ENCODE results near the gene CYTH1. TPM values are rescaled to one million over a fixed set of nuclear protein-coding genes. Genes with fewer than 3 reads are reported as not detected.

CYTH1 gene
- total RNA-seq, 1 experiment from 2014 or later: 14.8 TPM

DNA sequence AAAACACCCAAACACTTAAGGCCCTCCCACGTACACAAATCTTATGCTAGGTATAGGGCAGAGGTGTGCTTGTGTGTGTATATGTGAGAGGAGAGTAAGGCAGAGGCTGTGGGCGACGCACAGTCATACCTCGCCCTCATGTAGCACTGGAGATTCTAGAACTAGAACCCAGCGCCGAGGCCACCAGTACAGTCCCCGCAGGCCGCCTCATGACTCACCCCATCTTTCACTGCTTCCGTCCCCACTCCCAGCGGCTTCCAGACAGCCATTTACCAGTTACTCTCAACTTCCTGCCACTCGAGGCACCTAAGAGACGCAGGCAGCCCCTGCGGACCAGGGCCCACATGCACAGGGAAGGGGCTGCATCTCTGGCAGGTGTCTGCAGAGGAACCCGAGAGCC, 23.2 kb upstream of the CYTH1 start:
- no peak for DNase-seq (ENCODE audit: low read depth)

DNA sequence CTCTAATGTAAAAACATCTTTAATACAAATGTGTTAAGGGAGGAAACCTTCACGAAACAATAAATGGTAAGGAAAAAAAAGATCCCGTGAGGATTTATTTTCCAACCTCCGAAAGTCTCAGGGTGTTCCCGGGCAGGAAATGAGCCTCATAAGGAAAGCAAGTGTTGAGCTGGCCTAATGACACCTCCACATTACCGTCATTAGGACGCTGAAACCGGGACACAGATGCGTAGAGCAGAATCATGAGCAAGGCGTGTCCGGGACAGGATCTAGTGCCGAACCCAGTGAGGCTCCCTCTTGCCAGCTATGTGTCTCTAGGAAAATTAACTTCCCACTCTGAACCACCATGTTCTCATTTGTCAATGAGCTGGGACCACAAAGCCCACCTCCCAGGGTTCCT, 22.7 kb upstream of the CYTH1 start:
- no peak for DNase-seq (ENCODE audit: low read depth)

DNA sequence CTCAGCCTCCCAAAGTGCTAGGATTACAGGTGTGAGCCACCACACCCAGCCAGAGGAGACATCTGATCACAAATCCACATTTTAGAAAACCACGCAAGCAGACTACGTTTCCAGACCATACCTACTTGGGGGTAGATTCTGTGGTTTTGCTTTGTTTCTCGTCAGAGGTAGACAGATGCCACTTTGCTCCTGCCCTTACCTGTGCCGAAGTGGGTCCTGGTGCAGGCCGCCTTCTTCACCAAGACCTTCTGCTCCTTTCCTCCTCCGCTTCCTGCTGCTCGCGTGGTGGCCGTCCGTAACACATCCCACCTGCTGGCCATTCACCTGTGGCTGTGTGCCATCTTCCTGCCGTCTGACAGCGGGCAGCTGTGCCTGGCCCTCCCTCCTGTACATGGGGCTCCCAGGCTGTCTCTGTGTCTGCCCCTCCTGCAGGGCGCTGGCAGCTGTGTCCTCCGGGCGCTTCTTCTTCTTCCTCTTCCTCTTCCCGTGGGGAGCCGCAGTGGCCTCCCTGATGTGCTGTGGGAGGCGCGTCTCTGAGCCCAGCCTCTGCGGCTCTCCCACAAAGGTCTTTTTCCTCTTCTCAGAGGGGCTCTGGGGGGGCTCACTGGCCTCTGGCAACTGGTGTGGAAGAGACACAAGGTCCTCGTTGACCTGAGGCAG, 21.2 kb upstream of the CYTH1 start:
- DNase-seq (ENCODE audit: low read depth): no peak

DNA sequence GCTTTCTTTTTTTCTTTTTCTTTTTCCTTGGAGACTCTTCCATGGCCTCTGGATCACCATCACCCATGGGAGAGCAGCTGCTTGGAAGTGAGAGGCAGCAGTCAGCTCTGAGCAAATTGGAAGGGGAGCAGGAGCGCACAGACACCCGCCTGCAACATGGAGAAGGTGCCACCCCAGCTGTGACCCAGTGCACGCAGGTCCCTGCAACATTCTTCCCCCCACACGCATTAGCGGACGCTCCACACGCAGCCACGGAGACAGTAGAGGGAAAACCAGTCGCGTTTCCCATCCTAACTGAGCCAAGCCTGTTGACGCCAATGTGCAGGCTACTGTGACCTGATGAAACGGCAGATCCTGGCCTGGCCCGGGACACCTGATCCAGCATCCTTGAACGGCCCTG, 20.4 kb upstream of the CYTH1 start:
- DNase-seq (ENCODE audit: low read depth): no peak

DNA sequence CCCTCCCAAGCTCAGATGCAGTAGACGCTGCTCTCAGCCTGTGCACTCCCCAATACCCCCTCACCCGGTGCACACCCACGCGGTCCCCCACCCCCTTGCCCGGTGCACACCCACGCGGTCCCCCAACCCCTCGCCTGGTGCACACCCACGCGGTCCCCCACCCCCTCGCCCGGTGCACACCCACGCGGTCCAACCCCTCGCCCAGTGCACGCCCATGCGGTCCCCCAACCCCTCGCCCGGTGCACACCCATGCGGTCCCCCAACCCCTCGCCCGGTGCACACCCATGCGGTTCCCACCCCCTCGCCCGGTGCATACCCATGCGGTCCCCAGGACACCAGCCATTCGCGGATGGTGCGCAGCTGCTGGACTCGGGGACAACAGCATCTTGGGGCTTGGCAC, 19.9 kb upstream of the CYTH1 start:
- no peak for DNase-seq (ENCODE audit: low read depth)

DNA sequence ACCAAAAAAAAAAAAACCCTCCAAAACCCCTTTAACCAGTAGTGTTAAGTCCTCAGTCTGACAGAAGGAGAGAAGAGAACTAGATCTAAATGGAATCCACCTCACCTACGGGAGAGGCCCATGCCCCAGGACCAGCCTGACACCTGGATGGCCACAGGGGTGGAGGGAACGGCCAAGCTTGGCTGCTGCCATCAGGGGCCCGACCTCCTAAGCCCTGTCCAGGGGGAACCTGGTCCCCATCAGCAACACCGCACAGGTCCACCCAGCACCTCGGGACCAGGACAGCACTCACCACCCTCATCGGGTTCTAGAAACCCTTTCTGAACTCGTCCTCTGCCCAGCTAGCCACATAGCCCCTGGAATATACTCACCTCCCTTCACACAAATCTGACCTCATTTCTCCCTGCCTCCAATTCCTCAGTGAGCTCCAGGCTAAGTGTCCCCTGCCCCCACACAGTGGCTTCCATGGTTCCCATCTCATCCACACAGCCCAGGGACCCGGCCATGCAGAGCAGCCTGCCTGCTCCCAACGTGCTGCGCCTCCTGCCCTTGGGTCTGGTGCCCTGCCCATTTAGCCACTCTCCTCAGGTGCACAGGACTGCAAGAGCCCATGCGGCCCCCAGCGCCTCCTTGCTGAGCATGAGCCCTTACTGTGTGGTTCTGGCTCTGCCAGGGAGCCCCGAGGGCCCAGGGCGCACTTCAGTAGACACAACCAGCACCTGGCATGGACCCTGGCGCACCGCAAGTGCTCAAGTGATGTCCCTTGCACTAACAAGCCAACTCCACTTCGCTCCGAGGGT, 18.3 kb upstream of the CYTH1 start:
- DNase-seq (ENCODE audit: low read depth): no peak

DNA sequence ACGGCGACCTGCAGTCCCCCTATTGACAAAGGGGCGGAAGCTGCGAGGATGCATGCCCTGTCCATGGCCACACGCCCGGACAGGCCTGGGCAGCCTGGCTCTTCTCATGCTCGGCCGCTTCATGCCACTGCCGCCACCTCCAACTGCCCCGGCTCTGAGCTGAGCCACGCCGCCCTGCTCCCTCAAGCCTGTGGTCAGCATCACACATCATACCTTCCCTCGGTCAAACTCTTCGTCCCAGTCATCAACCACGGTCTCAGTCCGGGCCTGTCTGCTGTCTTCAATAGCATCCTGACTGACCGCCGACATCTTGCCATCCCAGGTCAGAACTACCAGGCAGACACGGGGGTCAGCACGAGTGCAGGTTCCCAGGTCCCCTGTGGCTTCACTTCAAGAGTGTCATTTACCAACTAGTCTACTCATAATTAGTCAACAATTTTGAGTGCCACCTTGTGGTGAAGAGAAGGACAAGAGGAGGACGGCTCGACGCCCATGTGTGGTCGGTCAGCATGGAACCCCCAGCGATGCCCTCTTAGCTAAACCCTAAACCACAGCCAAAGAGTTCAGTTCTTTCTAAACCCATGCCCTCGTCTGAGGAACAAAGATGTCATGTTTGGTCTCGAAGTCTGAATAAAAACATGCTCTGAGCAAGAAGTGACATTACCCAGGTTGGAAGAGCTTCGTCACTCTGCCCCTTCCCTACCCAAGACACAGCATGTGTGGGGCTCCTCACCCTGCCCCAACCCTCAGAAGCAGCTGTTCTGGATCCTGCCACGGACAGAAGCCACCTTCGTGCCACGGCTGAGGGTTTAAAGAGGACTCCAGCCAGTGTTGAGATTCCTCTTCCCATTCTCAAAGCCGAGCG, 16.9 kb upstream of the CYTH1 start:
- DNase-seq (ENCODE audit: low read depth): peak; percentile 24

DNA sequence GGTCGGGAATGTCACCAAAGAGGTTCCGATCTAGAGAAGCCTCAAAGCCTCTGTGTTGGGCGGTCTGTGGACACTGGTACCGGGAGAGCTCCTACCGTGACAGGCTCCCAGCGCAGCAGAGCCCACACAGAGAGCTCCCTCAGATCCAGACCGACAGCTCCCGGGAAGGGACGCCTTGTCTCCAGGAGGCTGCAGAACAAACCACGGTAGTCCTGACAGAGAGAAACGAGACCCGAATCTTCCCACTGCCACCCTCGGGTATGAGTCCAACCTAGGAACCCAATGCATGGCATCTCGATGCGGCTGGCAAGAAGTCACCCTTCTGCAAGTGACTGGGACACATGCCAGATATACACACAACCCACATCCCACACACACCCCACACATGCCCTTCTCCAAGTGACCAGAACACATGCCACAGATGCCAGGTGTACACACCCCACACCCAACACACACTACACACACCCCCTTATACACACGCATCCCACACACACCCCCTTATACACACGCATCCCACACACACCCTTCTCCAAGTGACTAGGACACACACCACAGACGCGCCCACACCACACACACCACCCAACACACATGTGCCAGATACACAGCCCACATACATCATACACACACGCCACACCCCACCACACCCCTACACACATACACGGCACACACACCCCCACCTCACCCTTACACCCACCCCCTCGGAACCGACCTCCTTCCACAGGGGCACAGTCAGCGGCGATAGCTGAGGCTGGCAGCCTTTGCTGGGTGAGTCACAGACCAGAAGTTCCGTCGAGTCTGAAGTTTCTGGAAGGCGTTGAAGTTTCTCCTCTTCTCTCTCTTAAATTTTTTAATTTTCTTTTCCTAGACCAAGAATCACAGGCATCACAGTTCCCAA, 15.9 kb upstream of the CYTH1 start:
- no peak for DNase-seq (ENCODE audit: low read depth)

DNA sequence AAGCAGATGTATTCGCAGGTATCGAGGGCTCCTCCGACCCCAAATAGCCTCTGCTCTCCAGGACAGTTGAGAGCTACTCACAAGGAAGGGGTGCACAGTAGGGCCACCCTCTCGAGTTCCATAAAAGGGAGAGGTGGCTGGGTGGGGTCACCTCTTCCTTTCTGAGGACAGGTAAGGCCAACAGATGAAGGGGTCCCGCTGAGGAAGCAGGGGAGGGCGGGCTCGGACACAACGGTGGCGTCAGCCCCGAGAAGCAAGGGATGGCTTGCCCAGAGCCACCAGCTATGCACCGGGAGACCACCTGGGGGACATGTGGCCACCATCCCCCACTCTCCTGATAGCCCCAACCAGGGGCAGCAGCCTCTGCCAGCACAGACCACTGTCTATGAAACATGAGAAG, 15.1 kb upstream of the CYTH1 start:
- DNase-seq (ENCODE audit: low read depth): no peak

DNA sequence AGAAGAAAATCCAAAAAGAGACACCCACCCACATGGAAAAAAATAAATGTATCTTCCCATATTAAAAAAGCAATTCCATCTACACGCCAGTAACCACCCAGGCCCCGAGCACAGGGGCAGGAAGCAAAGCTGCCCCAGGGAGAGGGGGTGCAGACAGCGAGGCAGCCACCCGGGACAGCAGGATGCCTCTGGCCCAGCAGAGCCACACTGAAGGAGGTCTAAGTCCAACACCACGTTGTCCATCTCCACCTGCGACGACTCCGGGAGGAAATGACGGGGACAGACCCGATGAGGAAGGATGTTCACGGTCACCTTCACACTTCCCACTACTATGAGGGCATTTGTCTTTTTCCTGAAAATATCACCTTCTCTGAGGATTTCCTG, 14.4 kb upstream of the CYTH1 start:
- no peak for DNase-seq (ENCODE audit: low read depth)

DNA sequence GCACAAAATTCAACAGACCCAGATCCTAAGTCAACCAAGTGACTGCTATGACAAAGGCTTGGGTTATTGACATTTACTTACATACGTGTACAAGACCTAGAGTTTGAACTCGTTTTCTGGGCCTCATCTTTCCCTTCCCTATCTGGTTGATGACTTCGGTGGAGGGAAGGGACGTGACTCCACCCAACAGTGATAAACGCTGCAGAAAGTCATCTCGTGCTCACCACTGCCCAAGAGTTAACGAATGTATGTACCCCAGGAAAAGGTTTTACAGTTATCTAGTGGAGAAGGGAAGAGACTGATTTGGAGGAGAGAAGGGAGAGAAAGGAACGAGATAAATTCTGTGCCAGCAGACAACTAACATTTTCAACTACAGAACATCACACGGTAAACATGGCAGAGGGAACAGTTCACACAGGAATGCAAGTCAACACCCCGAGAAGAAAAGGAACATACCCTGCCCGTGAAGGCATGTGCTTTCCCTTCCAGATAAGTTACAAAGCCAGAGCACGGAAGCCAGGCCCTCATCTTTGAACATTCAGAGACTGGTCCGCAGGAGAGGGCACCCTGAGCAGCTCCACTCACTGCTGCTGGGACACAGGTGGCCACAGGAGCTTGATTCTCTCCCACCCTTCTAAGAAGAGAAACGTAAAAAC, 13.9 kb upstream of the CYTH1 start:
- DNase-seq (ENCODE audit: low read depth): no peak

DNA sequence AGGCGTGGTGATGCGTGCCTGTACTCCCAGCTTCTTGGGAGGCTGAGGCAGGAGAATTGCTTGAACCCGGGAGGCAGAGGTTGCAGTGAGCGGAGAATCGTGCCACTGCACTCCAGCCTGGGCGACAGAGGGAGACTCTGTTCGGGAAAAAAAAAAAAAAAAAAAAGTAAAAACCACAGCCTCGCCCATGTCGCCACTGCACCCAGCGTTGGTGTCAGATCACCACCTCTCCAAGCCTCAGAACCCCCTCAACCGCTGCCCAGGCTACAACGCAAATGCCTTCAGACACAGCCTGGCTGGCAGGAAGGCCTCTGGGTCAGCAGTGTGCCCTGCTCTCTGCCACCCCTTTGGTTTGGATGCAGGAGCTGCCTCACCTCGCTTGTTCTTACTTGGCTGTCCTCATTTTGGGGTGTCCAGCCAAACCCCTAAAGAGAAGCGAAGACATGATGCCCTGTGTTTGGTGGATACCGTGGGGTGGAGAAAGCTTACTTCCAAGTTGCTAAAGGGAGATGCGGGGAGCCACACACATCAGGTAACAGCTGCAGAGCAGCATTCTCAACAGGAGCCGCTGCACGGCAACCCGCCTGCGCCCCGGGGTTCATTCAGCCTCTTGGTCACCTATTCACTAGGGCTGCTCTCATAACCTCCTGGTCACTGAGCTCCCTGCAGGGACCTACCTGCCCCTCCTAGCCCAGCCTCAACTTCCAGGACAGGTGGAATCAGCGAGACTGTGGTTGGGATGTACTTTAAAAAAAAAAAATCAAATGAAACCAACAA, 13.0 kb upstream of the CYTH1 start:
- no peak for DNase-seq (ENCODE audit: low read depth)

DNA sequence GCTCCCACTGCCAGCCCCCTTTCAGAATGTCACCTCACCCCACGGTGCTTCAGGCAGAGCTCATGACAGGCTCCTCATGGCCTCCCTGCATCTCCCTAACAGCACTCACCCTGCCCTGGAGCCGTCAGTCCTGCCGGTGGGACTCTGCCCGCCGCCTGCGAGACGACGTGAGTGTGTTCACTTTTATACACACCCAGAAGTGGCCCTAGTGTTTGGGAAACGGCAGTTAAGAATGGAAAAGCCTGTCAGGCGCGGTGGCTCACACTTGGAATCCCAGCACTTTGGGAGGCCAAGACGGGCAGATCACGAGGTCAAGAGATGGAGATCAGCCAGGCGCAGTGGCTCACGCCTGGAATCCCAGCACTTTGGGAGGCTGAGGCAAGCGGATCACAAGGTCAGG, 12.3 kb upstream of the CYTH1 start:
- no peak for DNase-seq (ENCODE audit: low read depth)

DNA sequence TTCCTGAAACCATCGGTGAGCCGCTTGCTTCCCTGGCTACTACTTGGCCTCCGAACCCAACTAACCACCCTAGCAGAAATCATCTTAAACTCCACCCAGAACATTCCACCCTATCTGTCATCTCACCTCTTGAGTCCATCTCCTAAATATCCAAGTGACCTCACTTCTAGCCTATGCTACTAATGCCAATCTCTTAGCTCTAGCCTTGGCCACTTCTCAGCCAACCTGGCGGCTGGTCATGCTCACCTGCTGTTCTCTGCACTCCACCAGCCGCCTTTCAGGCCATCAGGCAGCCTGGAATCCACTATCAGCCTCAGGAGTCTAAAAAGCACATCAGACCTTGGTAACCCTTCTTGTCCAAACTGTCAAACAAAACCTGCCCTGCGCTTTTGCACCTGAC, 11.9 kb upstream of the CYTH1 start:
- DNase-seq (ENCODE audit: low read depth): no peak

DNA sequence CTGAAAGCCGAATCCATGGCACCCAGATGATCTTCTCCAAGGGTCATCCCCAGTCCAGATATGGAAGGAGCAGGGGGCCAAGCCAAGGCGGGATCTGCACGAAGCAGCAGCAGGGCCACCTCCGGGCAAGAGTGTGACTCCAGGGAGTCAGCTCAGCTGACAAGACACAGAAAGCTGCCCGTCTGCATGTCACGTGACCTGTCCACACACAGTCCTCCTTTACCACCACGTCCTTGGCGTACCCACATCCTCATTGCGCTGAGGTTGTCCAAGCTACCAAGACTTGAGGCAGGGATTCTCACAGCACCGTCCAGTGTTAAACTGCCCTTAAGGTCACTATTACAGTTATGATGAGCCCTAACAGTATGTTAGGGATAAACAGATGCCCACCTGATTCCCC, 11.3 kb upstream of the CYTH1 start:
- no peak for DNase-seq (ENCODE audit: low read depth)

DNA sequence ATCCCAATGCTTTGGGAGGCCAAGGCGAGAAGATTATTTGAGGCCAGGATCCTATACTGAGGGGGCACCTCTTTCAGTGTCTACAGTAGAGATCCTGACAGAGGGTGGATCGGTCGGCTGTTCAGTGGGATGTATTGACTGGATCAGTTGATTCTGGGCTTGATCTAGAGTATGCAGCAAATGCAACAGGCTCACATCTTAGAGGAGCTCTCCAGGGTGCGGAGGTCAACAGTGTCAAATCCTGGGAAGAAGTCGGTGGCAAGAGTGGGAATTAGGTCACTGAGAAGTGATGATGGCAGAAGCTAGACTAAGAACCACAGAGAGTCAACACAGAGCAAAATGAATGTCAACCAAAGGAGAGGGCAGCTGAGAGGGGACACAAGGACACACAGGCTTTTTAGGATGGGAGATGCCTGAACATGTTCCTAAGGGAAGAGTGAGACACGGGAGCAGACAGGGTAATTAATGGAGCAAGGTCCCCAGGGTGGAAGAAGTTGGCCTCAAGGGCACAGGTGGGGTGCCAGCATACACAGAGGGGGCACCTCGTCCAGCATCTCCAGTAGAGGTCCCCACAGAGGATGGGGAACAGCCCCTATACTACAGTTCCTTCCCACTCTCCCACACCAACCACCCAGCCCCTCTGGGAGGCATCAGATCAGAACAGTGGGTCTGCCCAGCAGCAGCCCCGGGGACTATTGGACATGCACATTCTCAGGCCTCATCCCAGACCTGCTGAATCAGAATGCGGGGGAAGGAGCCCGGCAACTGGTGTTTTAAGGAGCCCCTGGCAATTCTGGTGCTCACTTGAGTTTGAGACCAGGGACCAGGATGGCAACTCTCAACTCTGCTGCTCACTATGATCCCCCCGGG, 10.0 kb upstream of the CYTH1 start:
- no peak for DNase-seq (ENCODE audit: low read depth)

DNA sequence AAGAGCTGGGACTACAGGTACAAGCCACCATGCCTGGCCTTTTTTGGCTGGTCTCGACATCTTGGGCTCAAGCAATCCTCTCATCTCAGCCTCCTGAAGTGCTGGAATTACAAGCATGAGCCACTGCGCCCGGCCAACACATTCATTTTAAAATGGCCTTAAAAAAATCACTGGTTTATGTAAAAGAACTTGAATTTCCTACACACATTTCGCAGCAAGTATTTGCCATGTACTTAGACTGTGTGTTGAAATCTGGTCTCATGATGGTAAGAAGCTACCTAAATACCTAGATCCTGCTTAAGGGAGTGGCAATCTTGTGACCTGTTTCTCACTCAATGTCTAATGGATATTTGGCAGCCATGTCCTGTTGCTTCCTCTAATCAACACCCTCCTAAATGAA, 8.5 kb upstream of the CYTH1 start:
- no peak for DNase-seq (ENCODE audit: low read depth)

DNA sequence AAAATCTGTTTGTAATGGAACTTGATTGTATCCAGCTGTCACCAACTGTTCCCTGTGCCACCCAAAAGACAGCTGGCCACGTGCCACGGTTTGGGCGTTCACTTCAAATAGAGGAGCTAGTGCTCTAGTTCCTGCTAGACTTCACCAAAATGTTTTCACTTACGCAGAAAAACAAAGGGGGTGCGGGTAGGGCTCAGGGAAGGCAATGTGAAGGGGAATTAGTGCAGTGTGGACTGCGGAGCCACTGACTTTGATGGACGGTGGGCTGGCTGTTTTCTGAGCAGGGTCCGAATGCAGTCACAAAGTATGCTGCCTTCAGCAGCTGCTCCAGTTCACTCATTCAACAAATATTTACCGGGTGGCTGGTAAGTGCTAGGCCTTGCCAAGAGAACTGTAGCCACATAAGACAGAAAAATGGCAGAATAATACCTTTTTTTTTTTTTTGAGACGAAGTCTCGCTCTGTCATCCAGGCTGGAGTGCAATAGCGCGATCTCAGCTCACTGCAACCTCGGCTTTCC, 7.6 kb upstream of the CYTH1 start:
- DNase-seq (ENCODE audit: low read depth): no peak

DNA sequence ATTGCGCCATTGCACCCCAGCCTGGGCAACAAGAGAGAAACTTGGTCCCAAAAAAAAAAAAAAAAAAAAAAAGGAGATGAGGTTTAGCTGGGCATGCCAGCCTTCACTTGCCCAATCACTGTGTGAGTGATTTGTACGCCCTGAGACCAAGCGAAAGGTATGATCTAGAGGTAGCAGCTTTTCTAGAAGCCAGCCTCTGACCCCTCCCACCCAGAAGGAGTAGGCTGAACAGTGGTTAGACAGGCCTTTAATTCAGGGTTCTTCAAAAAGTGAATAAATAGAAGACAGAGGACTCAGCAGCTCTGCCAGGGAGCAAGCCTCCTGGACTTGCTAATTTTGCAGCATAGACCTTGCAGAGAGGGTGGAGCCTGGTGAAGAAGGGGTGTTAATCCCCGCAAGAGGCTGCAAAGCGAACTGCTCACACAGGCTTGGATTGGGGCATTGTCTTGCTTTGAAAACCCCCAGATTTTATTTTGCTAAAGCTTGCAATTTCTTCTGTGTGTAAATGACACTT, 7.1 kb upstream of the CYTH1 start:
- DNase-seq (ENCODE audit: low read depth): no peak
